H1 (cell line): ENCODE measurements around the gene CEBPG. TPM values are rescaled to one million over a fixed set of nuclear protein-coding genes. Genes with fewer than 3 reads are reported as not detected.

ENCODE experiments used
- CTCF ChIA-PET: fragments of 300-600 bp; sonication (Branson Sonifier 250); formaldehyde crosslinking; loops from one replicate; lab custom pipeline; 2021; ENCODE audit not compliant: partially characterized antibody; lab: Charles Lee
- POLR2A ChIA-PET: fragments of 300-600 bp; sonication (Branson Sonifier 250); formaldehyde crosslinking; loops from one replicate; lab custom pipeline; 2021; ENCODE audit warnings: inconsistent platforms; ENCODE audit not compliant: partially characterized antibody; lab: Charles Lee
- DNase-seq, 2 experiments: peaks; one replicate each; pipeline versions ENCODE4 v3.0.0 to v3.0.0-alpha.2; 2010 to 2022; ENCODE audit warnings: low spot score in 2 of 2, low read depth in 1 of 2, mixed read lengths in 1 of 2
- FAIRE-seq: peaks from 2 replicates; lab custom pipeline; 2011; peaks lifted over from hg19 to GRCh38; lab: Jason Lieb, UNC
- H2AFZ ChIP-seq: 2 replicates; pipeline ENCODE4 v1.8.1; 2012; ENCODE audit warnings: low read length, inconsistent platforms
- H2AK5ac ChIP-seq: 2 replicates; pipeline ENCODE4 v1.6.1; 2013; ENCODE audit warnings: low read depth, low read length
- H2BK120ac ChIP-seq: replicated peaks from 2 replicates; pipeline ENCODE3; 2013; ENCODE audit warnings: low read depth, low read length, inconsistent platforms
- H2BK12ac ChIP-seq: 2 replicates; pipeline ENCODE4 v1.6.1; 2013; ENCODE audit warnings: low read depth, low read length
- H2BK15ac ChIP-seq: 2 replicates; pipeline ENCODE4 v1.6.1; 2013; ENCODE audit warnings: low read length
- H2BK20ac ChIP-seq: 2 replicates; pipeline ENCODE4 v1.6.1; 2013; ENCODE audit warnings: low read length
- H2BK5ac ChIP-seq: 2 replicates; pipeline ENCODE4 v1.6.1; 2013; ENCODE audit warnings: low read depth, low read length
- H3K14ac ChIP-seq: 2 replicates; pipeline ENCODE4 v1.6.1; 2013; ENCODE audit warnings: inconsistent platforms; ENCODE audit not compliant: insufficient read length
- H3K18ac ChIP-seq: 2 replicates; pipeline ENCODE4 v1.6.1; 2013; ENCODE audit warnings: low read length; ENCODE audit errors: extremely low read depth
- H3K23ac ChIP-seq: 2 replicates; pipeline ENCODE4 v1.6.1; 2013; ENCODE audit warnings: inconsistent platforms; ENCODE audit not compliant: insufficient read length
- H3K23me2 ChIP-seq: 2 replicates; pipeline ENCODE4 v1.6.1; 2013; ENCODE audit warnings: low read depth, low read length
- H3K27ac ChIP-seq: 2 replicates; pipeline ENCODE4 v1.6.1; 2011; ENCODE audit warnings: low read depth, low read length, inconsistent platforms
- H3K27me3 ChIP-seq, 4 experiments: replicated peaks in 1 of 4; 1 replicate in 1 of 4; 2 replicates in 3 of 4; pipeline versions ENCODE4 v1.6.1 to v1.8.1; 2011 to 2013; ENCODE audit warnings: low read length in 3 of 4, mild to moderate bottlenecking in 3 of 4, inconsistent platforms in 2 of 4, mixed read lengths in 2 of 4, moderate library complexity in 1 of 4; ENCODE audit not compliant: control insufficient read depth in 3 of 4, insufficient read depth in 3 of 4; ENCODE audit errors: extremely low read depth in 1 of 4
- H3K36me3 ChIP-seq, 4 experiments: 2 replicates each; pipeline versions ENCODE4 v1.6.1 to v1.8.1; 2011 to 2013; ENCODE audit warnings: mild to moderate bottlenecking in 4 of 4, low read length in 3 of 4, moderate library complexity in 2 of 4, control low read depth in 1 of 4, inconsistent platforms in 1 of 4; ENCODE audit not compliant: insufficient read depth in 4 of 4, control insufficient read depth in 2 of 4
- H3K4ac ChIP-seq: replicated peaks from 2 replicates; pipeline ENCODE3; 2013; ENCODE audit warnings: low read length, low read depth, mixed read lengths, inconsistent platforms; ENCODE audit not compliant: insufficient read length
- H3K4me1 ChIP-seq, 4 experiments: replicated peaks in 1 of 4; 1 replicate in 1 of 4; 2 replicates in 3 of 4; pipeline versions ENCODE4 v1.6.1 to v1.8.1; 2011 to 2013; ENCODE audit warnings: low read length in 3 of 4, inconsistent platforms in 2 of 4, mixed read lengths in 1 of 4; ENCODE audit not compliant: insufficient read depth in 4 of 4, control insufficient read depth in 3 of 4
- H3K4me2 ChIP-seq, 2 experiments: 2 replicates each; pipeline versions ENCODE4 v1.6.1 to v1.8.1; 2011 to 2013; ENCODE audit warnings: low read depth in 2 of 2, low read length in 2 of 2, control low read depth in 1 of 2, inconsistent platforms in 1 of 2, mild to moderate bottlenecking in 1 of 2; ENCODE audit not compliant: insufficient read depth in 1 of 2
- H3K4me3 ChIP-seq, 4 experiments: fragments of 200-600, 300-600 bp in 1 of 4; sonication (generic), shearing (Covaris generic), sonication (Bioruptor Twin) in 1 of 4; 2 replicates each; pipeline versions ENCODE4 v1.5.1 to v1.8.1; 2011 to 2016; ENCODE audit warnings: low read length in 4 of 4, low read depth in 3 of 4, control low read depth in 2 of 4, inconsistent platforms in 2 of 4, mild to moderate bottlenecking in 2 of 4, mixed read lengths in 1 of 4, moderate library complexity in 1 of 4; ENCODE audit not compliant: insufficient read depth in 2 of 4; ENCODE audit errors: extremely low read depth in 1 of 4
- H3K56ac ChIP-seq: replicated peaks from 2 replicates; pipeline ENCODE3; 2013; ENCODE audit warnings: low read depth, mild to moderate bottlenecking, mixed read lengths, low read length, inconsistent platforms; ENCODE audit not compliant: insufficient read length
- H3K79me1 ChIP-seq: 2 replicates; pipeline ENCODE4 v1.6.1; 2013; ENCODE audit warnings: low read depth, low read length, control low read depth
- H3K79me2 ChIP-seq, 2 experiments: 2 replicates each; pipeline versions ENCODE4 v1.6.1 to v1.8.1; 2012 to 2013; ENCODE audit warnings: low read length in 2 of 2, mild to moderate bottlenecking in 2 of 2, inconsistent platforms in 1 of 2; ENCODE audit not compliant: insufficient read depth in 2 of 2, control insufficient read depth in 1 of 2
- H3K9ac ChIP-seq, 4 experiments: replicated peaks in 1 of 4; 1 replicate in 1 of 4; 2 replicates in 3 of 4; pipeline versions ENCODE4 v1.6.1 to v1.8.1; 2011 to 2013; ENCODE audit warnings: low read depth in 3 of 4, low read length in 3 of 4, control low read depth in 2 of 4, mild to moderate bottlenecking in 2 of 4, moderate library complexity in 2 of 4, inconsistent platforms in 1 of 4; ENCODE audit errors: extremely low read depth in 1 of 4
- H3K9me3 ChIP-seq, 2 experiments: 2 replicates each; pipeline versions ENCODE4 v1.6.1 to v1.8.1; 2012 to 2013; ENCODE audit warnings: mild to moderate bottlenecking in 2 of 2, moderate library complexity in 2 of 2, control low read depth in 1 of 2, inconsistent platforms in 1 of 2, low read depth in 1 of 2, low read length in 1 of 2, mixed read lengths in 1 of 2; ENCODE audit not compliant: insufficient read depth in 2 of 2
- H4K20me1 ChIP-seq, 2 experiments: replicated peaks in 1 of 2; 2 replicates each; pipeline versions ENCODE3 to v1.8.1; 2011 to 2013; ENCODE audit warnings: inconsistent platforms in 2 of 2, low read length in 2 of 2, mild to moderate bottlenecking in 1 of 2; ENCODE audit not compliant: insufficient read depth in 2 of 2, control insufficient read depth in 1 of 2
- H4K5ac ChIP-seq: 2 replicates; pipeline ENCODE4 v1.6.1; 2013; ENCODE audit warnings: low read length, low read depth, mixed read lengths, inconsistent platforms; ENCODE audit not compliant: insufficient read length
- H4K8ac ChIP-seq: 2 replicates; pipeline ENCODE4 v1.8.0; 2013; ENCODE audit warnings: mild to moderate bottlenecking, moderate library complexity, low read length, inconsistent platforms; ENCODE audit not compliant: insufficient read depth; ENCODE audit errors: extremely low read depth
- H4K91ac ChIP-seq: replicated peaks from 2 replicates; pipeline ENCODE3; 2013; ENCODE audit warnings: low read length, mixed read lengths, inconsistent platforms; ENCODE audit not compliant: insufficient read length
- ASH2L ChIP-seq: fragments of 200-600, 300-600 bp; sonication (generic); IDR thresholded peaks from one replicate; pipeline ENCODE4 v1.7.1; 2017; ENCODE audit warnings: low read length
- BACH1 ChIP-seq: IDR thresholded peaks from 2 replicates; pipeline ENCODE4 v1.6.1; 2012; ENCODE audit warnings: low read length, improper control_type of control experiment
- CHD2 ChIP-seq: IDR thresholded peaks from 2 replicates; pipeline ENCODE4 v1.6.1; 2012; ENCODE audit warnings: low read length, improper control_type of control experiment
- CTCF ChIP-seq, 3 experiments: IDR thresholded peaks; 1 replicate in 2 of 3; 2 replicates in 1 of 3; pipeline versions ENCODE4 v1.5.1 to v1.6.1; 2011; ENCODE audit warnings: low read length in 3 of 3, mild to moderate bottlenecking in 3 of 3, inconsistent platforms in 2 of 3, low read depth in 1 of 3, moderate library complexity in 1 of 3; ENCODE audit not compliant: insufficient read depth in 1 of 3; ENCODE audit errors: control extremely low read depth in 1 of 3
- EZH2 ChIP-seq: fragments of 200-600 bp; sonication (generic); IDR thresholded peaks from 2 replicates; pipeline ENCODE4 v1.7.1; 2012; ENCODE audit warnings: low read depth, mild to moderate bottlenecking, moderate library complexity, low read length, inconsistent platforms; ENCODE audit not compliant: severe bottlenecking
- KDM5A ChIP-seq: fragments of 200-600 bp; IDR thresholded peaks from 2 replicates; pipeline ENCODE4 v1.7.1; 2012; ENCODE audit warnings: mild to moderate bottlenecking, low read length, inconsistent platforms, mixed read lengths
- RAD21 ChIP-seq, 2 experiments: IDR thresholded peaks in 1 of 2; conservative IDR thresholded peaks in 1 of 2; 2 replicates each; pipeline ENCODE4 v1.6.1; 2011; ENCODE audit warnings: low read depth in 2 of 2, low read length in 2 of 2, improper control_type of control experiment in 1 of 2, inconsistent platforms in 1 of 2, mild to moderate bottlenecking in 1 of 2, moderate library complexity in 1 of 2
- RBBP5 ChIP-seq: IDR thresholded peaks from 2 replicates; pipeline ENCODE4 v1.7.1; 2012; ENCODE audit warnings: low read depth, mild to moderate bottlenecking, inconsistent platforms, low read length, moderate library complexity, borderline replicate concordance
- SP1 ChIP-seq: IDR thresholded peaks from 2 replicates; pipeline ENCODE4 v1.6.1; 2011; ENCODE audit warnings: low read depth, low read length
- WGBS, 2 experiments: shearing (Covaris generic) in 1 of 2; methylation state at CpG; one replicate each; pipeline versions ENCODE4 v1.1.6 to v1.1.7; 2013 to 2015; ENCODE audit warnings: low lambda C conversion rate in 2 of 2, mixed read lengths in 2 of 2, inconsistent platforms in 1 of 2, low coverage in 1 of 2, missing lambda C conversion rate in 1 of 2; ENCODE audit not compliant: insufficient replicate concordance in 2 of 2, insufficient coverage in 1 of 2, insufficient read length in 1 of 2; ENCODE audit errors: extremely low coverage in 1 of 2, missing lambda C conversion rate in 1 of 2; 5-methylcytosine and 5-hydroxymethylcytosine counted together
- polyA plus RNA-seq, 7 experiments: library from polyadenylated mRNA; depleted of rRNA in 3 of 7; stranded (reverse) in 5 of 7; unstranded in 2 of 7; fragments of >200 nt in 5 of 7; fragments of 200-250 nt in 2 of 7; gene quantifications; 1 replicate in 5 of 7; 2 replicates in 1 of 7; 4 replicates in 1 of 7; pipeline versions ENCODE4 v1.2.1 to v1.2.3, GENCODE V29; 2011 to 2013; ENCODE audit warnings: missing spikeins in 2 of 7, mixed read lengths in 2 of 7
- total RNA-seq: library from RNA; stranded (reverse); fragmentation: NEBNext Ultra II Directional; extraction: Animal tissue kit (Norgen Biotek cat#: 25700); gene quantifications from 2 replicates; pipeline ENCODE4 v1.2.1, GENCODE V29; 2021

CEBPG gene
- total and polyA plus RNA-seq, 2 of the 8 experiments (the other 6 are each of a cell fraction or from before 2014, with no cell fraction given) = 12.3 to 35.4 TPM

DNA sequence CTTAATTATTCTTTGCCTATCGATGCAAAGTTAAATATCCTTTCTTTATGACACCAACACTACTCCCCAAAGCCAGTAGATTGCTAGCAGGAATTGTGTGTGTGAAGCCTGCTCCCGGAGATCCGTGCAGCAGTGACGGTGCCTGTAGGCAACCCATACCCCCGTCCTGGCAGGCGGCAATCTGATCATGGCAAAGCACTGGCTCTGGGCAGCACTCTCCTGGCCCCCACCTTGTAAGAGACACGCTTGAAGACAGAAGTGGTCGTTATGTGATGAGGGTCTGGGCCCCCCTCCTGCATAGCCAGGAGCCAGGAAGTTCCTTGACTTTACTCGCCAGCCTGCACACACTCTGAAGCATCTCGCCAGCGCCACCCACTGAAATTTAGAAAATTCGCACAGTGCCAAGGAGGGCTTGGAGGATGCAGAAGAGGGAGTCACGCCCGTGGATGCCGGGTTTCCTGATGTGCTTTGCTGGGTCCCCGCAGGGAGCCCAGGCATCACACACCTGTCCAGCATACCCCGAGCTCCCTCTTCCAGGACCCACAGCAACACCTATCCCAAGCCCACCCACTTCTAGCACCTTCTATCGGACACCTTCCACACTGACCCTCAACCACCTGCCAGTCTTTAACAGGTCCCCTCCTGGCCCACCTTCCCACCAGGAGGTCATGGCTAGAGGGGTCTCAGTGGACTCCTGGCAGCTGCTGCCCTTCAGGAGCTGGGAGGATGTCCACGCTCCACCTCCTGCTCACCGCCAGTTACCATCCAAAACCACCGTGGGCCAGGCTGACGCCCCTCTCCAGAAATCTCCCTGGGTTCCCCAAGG is 54.5 kb downstream of the CEBPG start:
- Histone ChIP-seq H2BK120ac (no peak overlapping the region), H3K23me2 (no peaks in the 10 kb centered on the region), H2AFZ (no peak overlapping the region), H3K27me3 (no peaks in the 10 kb centered on the region), H3K18ac (no peak overlapping the region), H3K27ac (no peak overlapping the region), H4K20me1 (peaks cover 0 to 6% of the 10 kb centered on the region in 2 experiments), H3K23ac (no peak overlapping the region), H3K36me3 (no peaks in the 10 kb centered on the region), H2BK20ac (no peak overlapping the region), H3K79me2 (no peaks in the 10 kb centered on the region), H4K8ac (no peak overlapping the region), H2BK12ac (no peak overlapping the region), H4K91ac (no peak overlapping the region), H3K4me1 (no peaks in the 10 kb centered on the region), H3K9ac (no peak overlapping the region), H3K9me3 (no peaks in the 10 kb centered on the region), H3K56ac (no peak overlapping the region), H2BK15ac (no peak overlapping the region), H3K14ac (no peak overlapping the region), H3K79me1 (no peaks in the 10 kb centered on the region), H2AK5ac (no peak overlapping the region), H4K5ac (no peak overlapping the region), H3K4me2 (no peak overlapping the region), H2BK5ac (no peak overlapping the region), H3K4me3 (no peak overlapping the region), H3K4ac (no peak overlapping the region)
- ChIA-PET POLR2A (no interaction called here), CTCF (interaction anchor here (0.8 to 7.7 kb wide), 7 partner anchors 11 to 342 kb away, joined by 3 to 77 read pairs (median 4); no protein-coding TSS in a partner anchor)
- FAIRE-seq (no peak), DNase-seq (no peak)
- WGBS, 2 experiments = 92% methylated on average over 22 of the region's 22 CpGs; no CpG with 5 or more reads in 1 of the 2 experiments
- no peak for TF ChIP-seq EZH2
- TF ChIP-seq KDM5A = no peak
- TF ChIP-seq SP1 = no peak
- no peak for TF ChIP-seq RBBP5
- TF ChIP-seq ASH2L = no peak
- no peak for TF ChIP-seq BACH1
- no peak for TF ChIP-seq CHD2
- TF ChIP-seq CTCF (IDR thresholded peaks at IDR 0.05; ENCODE audit: control extremely low read depth in 1 of 3, insufficient read depth in 1 of 3, low read depth in 1 of 3, low read length in 3 of 3) = peak; percentile 31 to 43 (median 43)
- TF ChIP-seq RAD21 (IDR thresholded peaks at IDR 0.05 in 1 of 2, conservative IDR thresholded peaks at IDR 0.05 in 1 of 2; ENCODE audit: low read depth in 2 of 2, low read length in 2 of 2) = peak; percentile 33 to 48; a peak in 3 of 4 replicates
